Measurements from ENCODE around the gene USP11. TPM values are rescaled to one million over a fixed set of nuclear protein-coding genes. Genes with fewer than 3 reads are reported as not detected.
A peak's percentile ranks its signal among the peaks of the same experiment; 100 is the strongest.

USP11 gene
- total RNA-seq, 4 donors from 2014 or later, result 27.6 to 41.3 (median 32.3) TPM

GRCh38 chrX:47228550-47229270, 4.1 kb upstream of the USP11 start:
- no peak for ATAC-seq (ENCODE audit: low FRiP score)

GRCh38 chrX:47229427-47229826, 3.4 kb upstream of the USP11 start:
- ATAC-seq (ENCODE audit: low FRiP score), result no peak
- DNase-seq (ENCODE audit: low spot score), result no peak
- TF ChIP-seq CTCF (IDR thresholded peaks at IDR 0.05), result no peak

More at GRCh38 chrX:47228550-47229270, 4.1 kb upstream of the USP11 start:
- DNase-seq (ENCODE audit: low spot score), result no peak
- no peak for TF ChIP-seq CTCF (IDR thresholded peaks at IDR 0.05)

GRCh38 chrX:47230136-47230868, 2.5 kb upstream of the USP11 start:
- ATAC-seq (ENCODE audit: low FRiP score) (no peak), DNase-seq (ENCODE audit: low spot score) (no peak)
- TF ChIP-seq CTCF (IDR thresholded peaks at IDR 0.05), result no peak

GRCh38 chrX:47231167-47231566, 1.6 kb upstream of the USP11 start:
- ATAC-seq (ENCODE audit: low FRiP score) (no peak), DNase-seq (ENCODE audit: low spot score) (no peak)
- no peak for TF ChIP-seq CTCF (IDR thresholded peaks at IDR 0.05)

GRCh38 chrX:47232197-47232802, 509 bp upstream of the USP11 start:
- ATAC-seq (ENCODE audit: low FRiP score) (no peak), DNase-seq (ENCODE audit: low spot score) (no peak)
- no peak for TF ChIP-seq CTCF (IDR thresholded peaks at IDR 0.05)

GRCh38 chrX:47233333-47234113, 714 bp downstream of the USP11 start:
- no peak for TF ChIP-seq CTCF (IDR thresholded peaks at IDR 0.05)
- DNase-seq (ENCODE audit: low spot score) (peak; percentile 85), ATAC-seq (ENCODE audit: low FRiP score) (peak; percentile 96)
